K562 (cell line): Measurements from ENCODE around the gene MED17. TPM values are rescaled to one million over a fixed set of nuclear protein-coding genes. Genes with fewer than 3 reads are reported as not detected.
"Not testable (repeated sequence)": the region's sequence is repeated elsewhere in the genome, so short reads cannot be mapped to it uniquely, and the experiment has no call there.

Experiments used
- ATAC-seq: fragments of 200-7000 bp; cut with Tn5 transposase; 3 replicates; pipeline ENCODE4 v1.9.1; 2020; ENCODE audit warnings: moderate library complexity
- BruUV-seq: library from RNA; stranded (reverse); fragments of 400-500 nt; replicated peaks from 2 replicates; lab custom pipeline; 2021; lab: Mats Ljungman, UMichigan
- CTCF ChIA-PET: fragments of 300-600 bp; formaldehyde crosslinking; extraction: SDS; loops from one replicate; lab custom pipeline; 2021; ENCODE audit warnings: low intra/inter-chr PET ratio; lab: Yijun Ruan, JAX
- POLR2A ChIA-PET: fragments of 300-600, 350-650 bp; sonication (Branson Sonifier 250); formaldehyde crosslinking; extraction: SDS; loops from one replicate; lab custom pipeline; 2021; ENCODE audit warnings: antibody characterized with exemption, inconsistent platforms; lab: Yijun Ruan, JAX
- DNase-seq, 4 experiments: peaks; one replicate each; pipeline versions ENCODE4 v3.0.0 to v3.0.0-alpha.2; 2011 to 2018; ENCODE audit warnings: low spot score in 3 of 4, mixed read lengths in 3 of 4; ENCODE audit errors: extremely low read depth in 1 of 4
- FAIRE-seq: peaks from 2 replicates; lab custom pipeline; 2011; peaks lifted over from hg19 to GRCh38; lab: Jason Lieb, UNC
- H2AFZ ChIP-seq: 2 replicates; pipeline ENCODE4 v1.6.0; 2011; ENCODE audit warnings: low read depth, low read length, control low read depth, inconsistent platforms
- H3K27ac ChIP-seq: fragments of 200-600 bp; 3 replicates; pipeline ENCODE4 v1.8.0; 2011; ENCODE audit warnings: low read depth, mild to moderate bottlenecking, control low read depth, inconsistent platforms, low read length, moderate library complexity, mixed read lengths; ENCODE audit errors: extremely low read depth
- H3K27me3 ChIP-seq, 2 experiments: fragments of 300-600 bp in 1 of 2; 2 replicates in 1 of 2; 3 replicates in 1 of 2; pipeline versions ENCODE4 v1.6.0 to v1.8.0; 2011; ENCODE audit warnings: inconsistent platforms in 2 of 2, low read length in 2 of 2, mild to moderate bottlenecking in 1 of 2, mixed read lengths in 1 of 2, moderate library complexity in 1 of 2; ENCODE audit not compliant: control insufficient read depth in 2 of 2, insufficient read depth in 2 of 2
- H3K36me3 ChIP-seq: fragments of 300-600 bp; 3 replicates; pipeline ENCODE4 v1.8.0; 2011; ENCODE audit warnings: mild to moderate bottlenecking, low read length, inconsistent platforms; ENCODE audit not compliant: control insufficient read depth, insufficient read depth
- H3K4me1 ChIP-seq, 2 experiments: fragments of 200-600 bp in 1 of 2; replicated peaks in 1 of 2; 2 replicates in 1 of 2; 3 replicates in 1 of 2; pipeline versions ENCODE4 v1.5.1 to v1.8.0; 2011; ENCODE audit warnings: inconsistent platforms in 2 of 2, low read length in 2 of 2, mild to moderate bottlenecking in 1 of 2, mixed read lengths in 1 of 2, moderate library complexity in 1 of 2; ENCODE audit not compliant: control insufficient read depth in 2 of 2, insufficient read depth in 2 of 2
- H3K4me2 ChIP-seq: 2 replicates; pipeline ENCODE4 v1.6.1; 2011; ENCODE audit warnings: low read length, control low read depth, inconsistent platforms, mixed read lengths; ENCODE audit not compliant: insufficient read depth
- H3K4me3 ChIP-seq: fragments of 200-600 bp; sonication (generic), shearing (Covaris generic); 2 replicates; pipeline ENCODE4 v1.5.1; 2016; ENCODE audit warnings: control low read depth, inconsistent platforms
- H3K79me2 ChIP-seq: fragments of 200-600 bp; 3 replicates; pipeline ENCODE4 v1.8.0; 2011; ENCODE audit warnings: low read length, inconsistent platforms; ENCODE audit not compliant: control insufficient read depth, insufficient read depth
- H3K9ac ChIP-seq, 2 experiments: 2 replicates each; pipeline versions ENCODE4 v1.6.0 to v1.6.1; 2011; ENCODE audit warnings: low read depth in 2 of 2, low read length in 2 of 2, control low read depth in 1 of 2, inconsistent platforms in 1 of 2, mild to moderate bottlenecking in 1 of 2, mixed read lengths in 1 of 2; ENCODE audit not compliant: insufficient read depth in 1 of 2
- H3K9me1 ChIP-seq: one replicate; pipeline ENCODE4 v1.6.0; 2011; ENCODE audit warnings: inconsistent platforms, mild to moderate bottlenecking, low read length, moderate library complexity; ENCODE audit not compliant: control insufficient read depth, insufficient read depth
- H3K9me3 ChIP-seq: replicated peaks from 2 replicates; pipeline ENCODE4 v1.5.1; 2011; ENCODE audit warnings: low read depth, low read length, inconsistent platforms; ENCODE audit not compliant: control insufficient read depth, insufficient read depth
- H4K20me1 ChIP-seq: replicated peaks from 2 replicates; pipeline ENCODE4 v1.6.1; 2011; ENCODE audit warnings: low read length, inconsistent platforms, mixed read lengths; ENCODE audit not compliant: control insufficient read depth, insufficient read depth
- EP400 ChIP-seq: fragments of 450-650 bp; IDR thresholded peaks from 2 replicates; pipeline ENCODE4 v1.6.1; 2017; ENCODE audit warnings: antibody characterized with exemption, mild to moderate bottlenecking, moderate library complexity
- GTF2F1 ChIP-seq: IDR thresholded peaks from 2 replicates; pipeline ENCODE4 v1.6.1; 2011; ENCODE audit warnings: low read depth, low read length, improper control_type of control experiment
- MEF2D ChIP-seq: conservative IDR thresholded peaks from 2 replicates; pipeline ENCODE4 v1.6.1; 2016; ENCODE audit warnings: low read depth, missing genetic modification characterization, missing compliant biosample characterization
- RBBP5 ChIP-seq: fragments of 200-600 bp; sonication (generic); IDR thresholded peaks from 2 replicates; pipeline ENCODE4 v1.6.1; 2012; ENCODE audit warnings: borderline replicate concordance, mild to moderate bottlenecking, low read length, control low read depth, inconsistent platforms; ENCODE audit not compliant: insufficient read depth, poor library complexity, severe bottlenecking
- TAF15 ChIP-seq: fragments of 200-400 bp; formaldehyde crosslinking; IDR thresholded peaks from 2 replicates; pipeline ENCODE4 v1.6.1; 2017; ENCODE audit warnings: mild to moderate bottlenecking, low read depth, low read length, moderate library complexity
- TCF7 ChIP-seq: sonication (generic); IDR thresholded peaks from 2 replicates; pipeline ENCODE4 v1.6.1; 2016; ENCODE audit warnings: antibody characterized with exemption, borderline replicate concordance
- TGIF2 ChIP-seq: sonication (generic); formaldehyde crosslinking; IDR thresholded peaks from 2 replicates; pipeline ENCODE4 v1.8.1; 2022; ENCODE audit warnings: mild to moderate bottlenecking, missing genetic modification reagents, moderate library complexity
- XRCC5 ChIP-seq: fragments of 200-400 bp; formaldehyde crosslinking; IDR thresholded peaks from 2 replicates; pipeline ENCODE4 v1.6.1; 2017; ENCODE audit warnings: low read depth, mild to moderate bottlenecking, low read length
- ZBED1 ChIP-seq: IDR thresholded peaks from 2 replicates; pipeline ENCODE4 v1.6.1; 2014
- ZFP36 ChIP-seq: fragments of 150-350 bp; IDR thresholded peaks from 2 replicates; pipeline ENCODE4 v1.6.1; 2018; ENCODE audit warnings: low read length, low read depth; ENCODE audit not compliant: partially characterized antibody
- ZFPM2 ChIP-seq: fragments of 250-450 bp; sonication (Bioruptor Pico); IDR thresholded peaks from 2 replicates; pipeline ENCODE4 v1.5.1; 2022; ENCODE audit warnings: mild to moderate bottlenecking
- ZNF134 ChIP-seq: fragments of 250-450 bp; sonication (Bioruptor Pico); conservative IDR thresholded peaks from 2 replicates; pipeline ENCODE4 v1.4.0; 2020
- ZNF140 ChIP-seq: fragments of 250-450 bp; sonication (Bioruptor Pico); IDR thresholded peaks from 2 replicates; pipeline ENCODE4 v1.8.0; 2021; ENCODE audit warnings: moderate library complexity, mild to moderate bottlenecking, inconsistent platforms
- ZNF274 ChIP-seq: IDR thresholded peaks from 2 replicates; pipeline ENCODE4 v1.6.1; 2011; ENCODE audit warnings: low read depth, mild to moderate bottlenecking, low read length, moderate library complexity, borderline replicate concordance
- ZNF717 ChIP-seq: fragments of 250-450 bp; sonication (Bioruptor Pico); IDR thresholded peaks from 2 replicates; pipeline ENCODE4 v1.5.0; 2021
- WGBS: fragments of 100-300 bp; shearing (Covaris generic); methylation state at CpG from one replicate; pipeline ENCODE4 v1.1.6; 2016; ENCODE audit warnings: low coverage, mixed read lengths; ENCODE audit not compliant: insufficient coverage; ENCODE audit errors: missing lambda C conversion rate; 5-methylcytosine and 5-hydroxymethylcytosine counted together
- in situ Hi-C: fragments of 300-500 bp; cut with MboI; formaldehyde crosslinking; loops from 4 replicates; pipeline ENCODE4 v1.15.0; 2018; ENCODE audit warnings: inconsistent platforms, mixed read lengths
- intact Hi-C: fragments of 100-400 bp; cut with micrococcal nuclease; formaldehyde crosslinking; loops from 2 replicates; pipeline ENCODE4 v1.14.2; 2022
- polyA plus RNA-seq, 8 experiments: library from polyadenylated mRNA; depleted of rRNA in 4 of 8; stranded (reverse) in 5 of 8; unstranded in 3 of 8; fragments of >200 nt; fragmentation: Nextera tagmentation in 2 of 8; fragmentation: Illumina TruSeq in 1 of 8; extraction: Ambion mirVana in 2 of 8; extraction: Trizol in 1 of 8; gene quantifications; 2 replicates each; pipeline versions ENCODE4 v1.2.1 to v1.2.3, GENCODE V29; 2011 to 2014; ENCODE audit warnings: inconsistent platforms in 1 of 8, missing spikeins in 1 of 8
- total RNA-seq, 7 experiments: library from RNA; depleted of rRNA in 6 of 7; stranded (reverse); fragments of >200 nt in 6 of 7; fragmentation: Illumina TruSeq in 2 of 7; extraction: Trizol in 2 of 7; gene quantifications; 2 replicates each; pipeline versions ENCODE4 v1.2.1 to v1.2.3, GENCODE V29; 2011 to 2021; ENCODE audit warnings: low replicate concordance in 1 of 7
- TF ChIP-seq, protein P1 (sequence below): fragments of 200-800 bp; sonication (Bioruptor generic); IDR thresholded peaks from 2 replicates; pipeline ENCODE4 v1.6.1; 2017; ENCODE audit warnings: missing genetic modification characterization, missing compliant biosample characterization

Gene MED17
- total and polyA plus RNA-seq, 9 of the 15 experiments (the other 6 are each of a cell fraction or from before 2014, with no cell fraction given), result 6.7 to 34.7 (median 26.8) TPM

DNA sequence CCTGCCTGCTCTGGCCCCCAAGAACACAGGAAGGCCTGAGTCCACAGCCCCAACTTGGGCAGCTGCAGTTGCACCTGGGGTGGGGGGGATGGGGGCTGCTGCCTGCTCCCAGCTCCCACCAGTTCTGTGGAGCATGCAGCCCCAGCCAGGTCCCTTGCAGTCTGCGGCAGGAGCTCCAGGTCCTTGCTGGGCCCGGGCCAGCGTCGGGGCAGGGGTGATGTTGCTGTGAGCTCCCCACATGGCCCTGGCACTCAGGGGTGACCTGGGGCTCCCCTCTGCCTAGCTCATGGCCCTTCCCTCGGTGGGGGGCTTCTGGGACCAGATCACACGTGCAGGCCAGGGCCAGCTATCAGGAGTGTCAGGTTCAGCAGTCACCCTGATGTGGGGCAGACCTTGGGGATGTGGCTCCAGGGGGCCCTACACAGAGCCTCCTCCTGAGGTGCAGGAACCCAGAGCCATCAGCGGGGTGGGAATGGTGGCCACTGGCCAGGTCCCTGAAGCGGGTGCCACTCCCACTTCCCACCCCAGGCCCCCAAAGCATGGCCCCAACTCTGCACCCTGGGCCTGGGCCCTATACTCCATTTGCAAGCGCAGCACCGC is 10.4 kb upstream of the MED17 start:
- FAIRE-seq (no peak), ATAC-seq (no peak)

DNA sequence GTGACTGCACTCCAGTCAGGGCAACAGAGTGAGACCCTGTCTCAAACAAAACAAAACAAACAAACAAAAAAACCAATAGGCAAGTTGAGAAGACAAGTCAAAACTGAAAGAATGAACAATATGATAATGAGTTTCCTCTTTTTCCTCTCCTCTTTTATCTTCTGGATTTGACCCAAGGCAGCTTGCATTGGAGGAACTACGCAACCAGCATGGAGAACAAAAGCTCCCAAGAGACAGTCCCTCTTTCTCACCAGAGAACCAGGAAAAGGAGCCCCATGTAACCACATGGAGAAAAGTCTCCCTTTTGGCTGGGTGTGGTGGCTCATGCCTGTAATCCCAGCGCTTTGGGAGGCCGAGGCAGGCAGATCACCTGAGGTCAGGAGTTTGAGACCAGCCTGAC is 9.5 kb upstream of the MED17 start:
- H3K9me1 ChIP-seq, H3K9ac ChIP-seq, BruUV-seq, H3K36me3 ChIP-seq, H3K79me2 ChIP-seq, H3K4me3 ChIP-seq, FAIRE-seq, H4K20me1 ChIP-seq, H2AFZ ChIP-seq, DNase-seq, H3K4me1 ChIP-seq, H3K9me3 ChIP-seq, in situ Hi-C loops, H3K4me2 ChIP-seq, H3K27me3 ChIP-seq, CTCF ChIA-PET, ATAC-seq, intact Hi-C loops, H3K27ac ChIP-seq: not testable (repeated sequence)
- WGBS, result 83% methylated on average over 3 of the region's 3 CpGs
- POLR2A ChIA-PET, result interaction anchor here (3.5 kb wide), 1 partner anchor 9 kb away, joined by 10 read pairs; the partner anchor contains the start of gene MED17

More for the DNA sequence above, 10.4 kb upstream of the MED17 start:
- in situ Hi-C loops, result no loop called here
- Histone ChIP-seq H3K9me3 (no peaks in the 10 kb centered on the region; the same call in 1 of the 2 replicates), H3K27me3 (no peaks in the 10 kb centered on the region), H3K9me1 (no peaks in the 10 kb centered on the region), H3K36me3 (no peaks in the 10 kb centered on the region), H3K4me2 (no peak overlapping the region), H3K79me2 (no peaks in the 10 kb centered on the region), H3K4me3 (no peak overlapping the region), H3K9ac (no peak overlapping the region), H3K4me1 (peaks cover 0 to 5% of the 10 kb centered on the region in 2 experiments; a peak in 1 of 5 replicates), H4K20me1 (no peaks in the 10 kb centered on the region), H3K27ac (no peak overlapping the region), H2AFZ (no peak overlapping the region)
- ChIA-PET POLR2A (interaction anchor here (1.4 to 3.5 kb wide), 2 partner anchors 9 to 33 kb away, joined by 7 to 10 read pairs; partner anchors contain the start of genes C11orf54, MED17 and TAF1D), CTCF (no interaction called here)
- intact Hi-C loops, result no loop called here
- BruUV-seq, result no TSS peak
- DNase-seq, result no peak
- TF ChIP-seq GTF2F1 (no peak), TAF15 (no peak), TCF7 (no peak), MEF2D (tag) (no peak), ZFP36 (no peak), ZNF140 (CRISPR knock-in tag) (no peak), ZNF717 (CRISPR knock-in tag) (no peak), XRCC5 (no peak), ZBED1 (no peak), ZFPM2 (CRISPR knock-in tag) (no peak), TGIF2 (no peak), ZNF274 (no peak), RBBP5 (no peak), ZNF134 (no peak), EP400 (no peak)
- TF ChIP-seq, protein P1, sequence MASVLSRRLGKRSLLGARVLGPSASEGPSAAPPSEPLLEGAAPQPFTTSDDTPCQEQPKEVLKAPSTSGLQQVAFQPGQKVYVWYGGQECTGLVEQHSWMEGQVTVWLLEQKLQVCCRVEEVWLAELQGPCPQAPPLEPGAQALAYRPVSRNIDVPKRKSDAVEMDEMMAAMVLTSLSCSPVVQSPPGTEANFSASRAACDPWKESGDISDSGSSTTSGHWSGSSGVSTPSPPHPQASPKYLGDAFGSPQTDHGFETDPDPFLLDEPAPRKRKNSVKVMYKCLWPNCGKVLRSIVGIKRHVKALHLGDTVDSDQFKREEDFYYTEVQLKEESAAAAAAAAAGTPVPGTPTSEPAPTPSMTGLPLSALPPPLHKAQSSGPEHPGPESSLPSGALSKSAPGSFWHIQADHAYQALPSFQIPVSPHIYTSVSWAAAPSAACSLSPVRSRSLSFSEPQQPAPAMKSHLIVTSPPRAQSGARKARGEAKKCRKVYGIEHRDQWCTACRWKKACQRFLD (CRISPR knock-in tag), result no peak
- WGBS, result 49% methylated on average over 6 of the region's 10 CpGs
